ENCODE results near the gene DNMT3A.

- TF ChIP-seq POLR2AphosphoS5 (IDR thresholded peaks at IDR 0.05), result no peak
- TF ChIP-seq CTCF (IDR thresholded peaks at IDR 0.05), result no peak
Observed at GRCh38 chr2:25204190-25204838, 137.4 kb downstream of the DNMT3A start.

Measured in stomach (tissue), 4 donors.